Peyer's patch (tissue), 4 donors: ENCODE data around the gene SCAMP3. TPM values are rescaled to one million over a fixed set of nuclear protein-coding genes. Genes with fewer than 3 reads are reported as not detected.

Experiments used
- DNase-seq, 3 donors: peaks; one replicate each; pipeline ENCODE4 v3.0.0-alpha.2; 2017 to 2019
- H3K27ac ChIP-seq, 4 donors: fragments of 200-600 bp; sonication (generic); one replicate each; pipeline ENCODE4 v1.5.1; 2016 to 2019
- H3K27me3 ChIP-seq, 2 donors: fragments of 200-600 bp; sonication (generic); one replicate each; pipeline ENCODE4 v1.5.1; 2019
- H3K36me3 ChIP-seq, 3 donors: fragments of 200-600 bp; sonication (generic); one replicate each; pipeline ENCODE4 v1.5.1; 2016 to 2019
- H3K4me1 ChIP-seq, 4 donors: fragments of 200-600 bp; sonication (generic); one replicate each; pipeline ENCODE4 v1.5.1; 2016 to 2019
- H3K4me3 ChIP-seq, 4 donors: fragments of 200-600 bp; sonication (generic); 1 replicate in 3 of 4; 2 replicates in 1 of 4; pipeline ENCODE4 v1.5.1; 2016 to 2019; ENCODE audit warnings: mild to moderate bottlenecking in 1 of 4
- H3K9me3 ChIP-seq, 4 donors: fragments of 200-600 bp; sonication (generic); one replicate each; pipeline ENCODE4 v1.5.1; 2016 to 2019; ENCODE audit warnings: mild to moderate bottlenecking in 1 of 4
- CTCF ChIP-seq, 6 experiments: fragments of 450-650 bp in 4 of 6; fragments of 200-600 bp in 2 of 6; sonication (generic) in 1 of 6; IDR thresholded peaks; one replicate each; pipeline ENCODE4 v1.5.1; 2017 to 2019; ENCODE audit warnings: antibody characterized with exemption in 6 of 6, mild to moderate bottlenecking in 3 of 6, moderate library complexity in 1 of 6
- POLR2A ChIP-seq, 2 donors: fragments of 450-650 bp; IDR thresholded peaks; one replicate each; pipeline ENCODE4 v1.5.1; 2017; ENCODE audit warnings: antibody characterized with exemption in 2 of 2, mild to moderate bottlenecking in 2 of 2, moderate library complexity in 2 of 2
- total RNA-seq, 4 donors: library from RNA; depleted of rRNA; stranded (reverse); fragments of >200 nt; gene quantifications; one replicate each; pipeline ENCODE4 v1.1.0, GENCODE V29; 2016

SCAMP3 gene
- total RNA-seq, 4 donors from 2014 or later: 34.7 to 63.7 (median 49.2) TPM

- H3K27ac ChIP-seq: peak overlapping the region; percentile 64 to 78 (median 66)
- H3K36me3 ChIP-seq: peaks cover 0 to 4% (median 0%) of the 10 kb centered on the region in 3 donors
- no peaks in the 10 kb centered on the region for H3K27me3 ChIP-seq
- peak; percentile 66 to 83 (median 78) for DNase-seq
- TF ChIP-seq CTCF (IDR thresholded peaks at IDR 0.05): peak in 4 of 6 experiments; percentile 26 to 57 (median 49)
- TF ChIP-seq POLR2A (IDR thresholded peaks at IDR 0.05): no peak
- H3K4me1 ChIP-seq: peaks cover 0 to 21% (median 2%) of the 10 kb centered on the region in 4 donors
- no peaks in the 10 kb centered on the region for H3K9me3 ChIP-seq
- peak overlapping the region; percentile 60 to 85 (median 76) for H3K4me3 ChIP-seq
Observed at GRCh38 chr1:155277902-155278688, 15.9 kb upstream of the SCAMP3 start.

GRCh38 chr1:155277070-155277901, 15.1 kb upstream of the SCAMP3 start, which contains the start of gene HCN3:
Gene HCN3, plus strand, starts transcription at chr1:155277463. Its CDS starts 128 bp downstream, at chr1:155277591.
- peak; percentile 97 to 99 (median 99) for DNase-seq
- no peaks in the 10 kb centered on the region for H3K27me3 ChIP-seq
- H3K4me1 ChIP-seq: peaks cover 0 to 26% (median 5%) of the 10 kb centered on the region in 4 donors
- peak within 1 kb of the TSS; percentile 60 to 85 (median 76) for H3K4me3 ChIP-seq
- H3K36me3 ChIP-seq: peaks cover 0 to under 1% (median 0%) of the 10 kb centered on the region in 3 donors
- no peaks in the 10 kb centered on the region for H3K9me3 ChIP-seq
- H3K27ac ChIP-seq: peak within 1 kb of the TSS; percentile 64 to 78 (median 66)
- TF ChIP-seq CTCF (IDR thresholded peaks at IDR 0.05) (peak; percentile 43 to 85 (median 79)), POLR2A (IDR thresholded peaks at IDR 0.05) (peak in 1 of 2 donors; percentile 25)

- H3K4me3 ChIP-seq: peak within 1 kb of the TSS; percentile 68 to 96 (median 74)
- H3K27me3 ChIP-seq: no peaks in the 10 kb centered on the region
- DNase-seq: peak; percentile 94 to 98 (median 97)
- TF ChIP-seq CTCF (IDR thresholded peaks at IDR 0.05): peak in 1 of 6 experiments; percentile 6
- peak; percentile 65 to 84 for TF ChIP-seq POLR2A (IDR thresholded peaks at IDR 0.05)
- H3K4me1 ChIP-seq: peaks cover 0 to 33% (median 8%) of the 10 kb centered on the region in 4 donors
- peaks cover 0 to 30% (median 4%) of the 10 kb centered on the region in 3 donors for H3K36me3 ChIP-seq
- H3K9me3 ChIP-seq: no peaks in the 10 kb centered on the region
- peak within 1 kb of the TSS; percentile 95 to 99 (median 97) for H3K27ac ChIP-seq
Observed at GRCh38 chr1:155273343-155274245, 11.4 kb upstream of the SCAMP3 start, which contains the start of gene CLK2. Gene CLK2, minus strand, starts transcription at chr1:155273504. Its CDS starts 2,527 bp downstream, at chr1:155270977.

DNA sequence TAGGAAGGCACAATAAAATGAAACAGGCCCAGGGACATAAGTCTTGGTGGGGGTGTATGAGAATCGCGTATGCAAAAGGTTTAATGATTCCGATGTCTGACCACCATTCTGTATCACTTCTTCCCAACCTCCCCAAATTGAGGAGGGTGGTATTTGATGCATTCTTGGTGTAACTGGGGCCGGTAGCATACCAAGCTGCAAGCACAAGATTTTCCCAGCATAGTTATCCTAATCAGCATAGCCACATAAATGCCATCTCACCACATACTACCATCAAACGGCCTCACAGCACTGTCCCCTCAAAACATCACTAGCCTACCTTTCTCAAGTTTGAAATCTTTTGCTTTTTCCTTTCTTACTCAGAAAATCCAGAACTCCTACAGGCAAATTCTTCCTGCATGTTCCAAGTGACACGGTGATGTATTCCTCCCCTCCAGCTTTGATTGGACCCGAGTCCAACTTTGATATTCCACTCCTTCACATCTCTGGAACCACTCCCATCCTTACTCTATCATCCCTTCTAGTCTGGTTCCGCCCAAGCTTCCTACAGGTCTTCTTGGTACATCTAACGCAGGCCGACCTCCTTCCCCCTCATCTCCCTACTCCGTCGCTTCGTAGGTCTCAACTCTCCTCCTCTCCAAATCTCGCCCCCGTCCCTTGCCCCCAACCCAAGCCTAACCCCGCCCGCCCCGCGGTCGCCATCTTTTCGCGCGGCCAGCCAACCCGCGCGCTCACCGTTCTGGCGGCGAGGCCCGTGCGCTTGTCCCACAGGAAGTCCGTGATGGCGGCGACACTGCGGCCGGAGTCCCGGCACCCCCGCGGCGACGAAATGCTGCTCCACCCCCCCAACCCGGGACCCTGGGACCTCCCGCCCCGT, 10.5 kb upstream of the SCAMP3 start:
- no peak for TF ChIP-seq POLR2A (IDR thresholded peaks at IDR 0.05)
- H3K27me3 ChIP-seq: no peaks in the 10 kb centered on the region
- no peaks in the 10 kb centered on the region for H3K9me3 ChIP-seq
- H3K36me3 ChIP-seq: peaks cover 0 to 39% (median 4%) of the 10 kb centered on the region in 3 donors
- H3K27ac ChIP-seq: peak overlapping the region; percentile 95 to 99 (median 97)
- peaks cover 0 to 24% (median 6%) of the 10 kb centered on the region in 4 donors for H3K4me1 ChIP-seq
- peak overlapping the region; percentile 68 to 96 (median 74) for H3K4me3 ChIP-seq
- no peak for DNase-seq

- no peak overlapping the region for H3K4me3 ChIP-seq
- peaks cover 0 to 72% (median 4%) of the 10 kb centered on the region in 3 donors for H3K36me3 ChIP-seq
- no peaks in the 10 kb centered on the region for H3K9me3 ChIP-seq
- no peaks in the 10 kb centered on the region for H3K27me3 ChIP-seq
- no peak for DNase-seq
- no peak overlapping the region for H3K27ac ChIP-seq
- H3K4me1 ChIP-seq: peaks cover 0 to 19% (median 6%) of the 10 kb centered on the region in 4 donors
- TF ChIP-seq POLR2A (IDR thresholded peaks at IDR 0.05) (no peak), CTCF (IDR thresholded peaks at IDR 0.05) (no peak)
Observed at GRCh38 chr1:155269381-155269780, 7.2 kb upstream of the SCAMP3 start.
